Measurements from ENCODE around the gene POLR3G.

GRCh38 chr5:90558344-90559192 lies 83.9 kb downstream of the POLR3G start, which contains the start of gene ADGRV1:
- TF ChIP-seq POLR2A (IDR thresholded peaks at IDR 0.05; ENCODE audit: low read length) (no peak), GATA1 (IDR thresholded peaks at IDR 0.05; ENCODE audit: low read depth, low read length) (no peak)
